Measurements from ENCODE around the gene PARD3.

DNA sequence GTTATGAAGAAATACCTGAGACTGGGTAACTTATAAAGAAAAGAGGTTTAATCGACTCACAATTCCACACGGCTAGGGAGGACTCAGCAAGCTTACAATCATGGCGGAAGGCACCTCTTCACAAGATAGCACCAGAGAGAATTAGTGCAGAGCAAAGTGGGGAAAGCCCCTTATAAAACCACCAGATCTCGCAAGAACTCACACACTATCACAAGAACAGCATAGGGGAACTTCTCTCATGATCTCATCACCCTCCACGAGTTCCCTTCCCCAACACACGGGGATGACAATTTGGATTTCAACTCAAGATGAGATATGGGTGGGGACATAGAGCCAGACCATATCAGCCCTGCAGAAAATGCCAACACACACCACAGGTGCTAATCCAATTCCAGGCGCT, 218.7 kb downstream of the PARD3 start:
- TF ChIP-seq EGR1 (IDR thresholded peaks at IDR 0.05; ENCODE audit: borderline replicate concordance in 1 of 2, low read depth in 2 of 2, low read length in 2 of 2) (no peak), SIN3A (IDR thresholded peaks at IDR 0.05; ENCODE audit: low read depth, low read length) (no peak), RFX5 (IDR thresholded peaks at IDR 0.05; ENCODE audit: low read depth, low read length) (no peak), CBX5 (IDR thresholded peaks at IDR 0.05; ENCODE audit: low read depth) (no peak), ZNF274 (IDR thresholded peaks at IDR 0.05; ENCODE audit: insufficient read depth, insufficient read length) (no peak), SREBF2 (IDR thresholded peaks at IDR 0.05; ENCODE audit: low read length) (no peak), NFIC (IDR thresholded peaks at IDR 0.05; ENCODE audit: low read depth, low read length) (no peak), RBBP5 (conservative IDR thresholded peaks at IDR 0.05) (no peak), MXI1 (IDR thresholded peaks at IDR 0.05; ENCODE audit: low read depth, low read length) (no peak), POLR2A (IDR thresholded peaks at IDR 0.05; ENCODE audit: low read depth, low read length) (no peak)
- TF ChIP-seq, protein P1, sequence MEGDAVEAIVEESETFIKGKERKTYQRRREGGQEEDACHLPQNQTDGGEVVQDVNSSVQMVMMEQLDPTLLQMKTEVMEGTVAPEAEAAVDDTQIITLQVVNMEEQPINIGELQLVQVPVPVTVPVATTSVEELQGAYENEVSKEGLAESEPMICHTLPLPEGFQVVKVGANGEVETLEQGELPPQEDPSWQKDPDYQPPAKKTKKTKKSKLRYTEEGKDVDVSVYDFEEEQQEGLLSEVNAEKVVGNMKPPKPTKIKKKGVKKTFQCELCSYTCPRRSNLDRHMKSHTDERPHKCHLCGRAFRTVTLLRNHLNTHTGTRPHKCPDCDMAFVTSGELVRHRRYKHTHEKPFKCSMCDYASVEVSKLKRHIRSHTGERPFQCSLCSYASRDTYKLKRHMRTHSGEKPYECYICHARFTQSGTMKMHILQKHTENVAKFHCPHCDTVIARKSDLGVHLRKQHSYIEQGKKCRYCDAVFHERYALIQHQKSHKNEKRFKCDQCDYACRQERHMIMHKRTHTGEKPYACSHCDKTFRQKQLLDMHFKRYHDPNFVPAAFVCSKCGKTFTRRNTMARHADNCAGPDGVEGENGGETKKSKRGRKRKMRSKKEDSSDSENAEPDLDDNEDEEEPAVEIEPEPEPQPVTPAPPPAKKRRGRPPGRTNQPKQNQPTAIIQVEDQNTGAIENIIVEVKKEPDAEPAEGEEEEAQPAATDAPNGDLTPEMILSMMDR (IDR thresholded peaks at IDR 0.05 in 2 of 3, conservative IDR thresholded peaks at IDR 0.05 in 1 of 3; ENCODE audit: control insufficient read depth in 2 of 3, extremely low read depth in 1 of 3, insufficient read depth in 1 of 3, low read depth in 3 of 3, low read length in 3 of 3): no peak

Data from GM12878 (cell line).